ENCODE measurements around the gene OR6B2. TPM values are rescaled to one million over a fixed set of nuclear protein-coding genes. Genes with fewer than 3 reads are reported as not detected.

OR6B2 gene
- not detected in 2 replicates for total RNA-seq (ENCODE audit: low replicate concordance)
- long read RNA-seq, result 0 reads

DNA sequence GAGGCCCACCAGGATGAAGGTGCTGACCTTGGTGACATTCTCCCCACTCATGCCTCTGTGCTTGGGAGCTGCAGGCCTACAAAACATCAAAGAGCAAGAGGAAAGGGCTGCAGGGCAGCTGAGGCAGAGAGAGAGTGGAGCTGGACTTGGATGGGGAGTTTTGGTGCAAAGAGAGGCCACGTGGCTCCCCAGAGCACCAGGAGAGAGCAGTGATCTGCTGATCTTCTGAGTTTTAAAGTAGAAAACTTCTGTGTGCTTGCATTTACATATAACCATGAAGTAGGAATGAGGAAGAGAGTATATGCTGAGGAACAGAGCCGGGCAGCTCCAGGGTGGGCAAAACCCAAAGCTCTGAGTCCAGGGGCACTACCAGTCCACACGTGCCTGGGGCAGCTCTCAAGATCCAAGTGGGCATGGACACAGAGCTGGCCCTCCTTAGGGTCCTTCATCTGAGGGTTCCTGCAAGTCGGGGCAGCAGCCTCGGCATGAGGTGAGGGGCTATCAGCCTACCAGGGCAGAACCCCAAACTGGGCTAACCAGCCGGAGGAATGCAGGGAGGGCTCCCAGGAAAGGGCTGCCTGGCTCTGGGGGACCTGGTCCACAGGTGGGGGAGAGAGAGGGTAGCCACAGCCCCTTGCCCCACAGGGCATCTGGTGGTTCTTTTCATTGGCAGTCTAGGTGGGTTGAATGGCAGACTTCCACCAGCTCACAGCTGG is at the start of gene OR6B2:
OR6B2 (minus strand) TSS at position 51 of the 716 bp plus-strand sequence; CDS start at position 51, 0 bp downstream.
- no peaks in the 10 kb centered on the region for H3K4me1 Mint-ChIP-seq (ENCODE audit: unreplicated experiment)
- peaks cover 47% of the 10 kb centered on the region for H3K27me3 Mint-ChIP-seq
- TF ChIP-seq, protein P1, sequence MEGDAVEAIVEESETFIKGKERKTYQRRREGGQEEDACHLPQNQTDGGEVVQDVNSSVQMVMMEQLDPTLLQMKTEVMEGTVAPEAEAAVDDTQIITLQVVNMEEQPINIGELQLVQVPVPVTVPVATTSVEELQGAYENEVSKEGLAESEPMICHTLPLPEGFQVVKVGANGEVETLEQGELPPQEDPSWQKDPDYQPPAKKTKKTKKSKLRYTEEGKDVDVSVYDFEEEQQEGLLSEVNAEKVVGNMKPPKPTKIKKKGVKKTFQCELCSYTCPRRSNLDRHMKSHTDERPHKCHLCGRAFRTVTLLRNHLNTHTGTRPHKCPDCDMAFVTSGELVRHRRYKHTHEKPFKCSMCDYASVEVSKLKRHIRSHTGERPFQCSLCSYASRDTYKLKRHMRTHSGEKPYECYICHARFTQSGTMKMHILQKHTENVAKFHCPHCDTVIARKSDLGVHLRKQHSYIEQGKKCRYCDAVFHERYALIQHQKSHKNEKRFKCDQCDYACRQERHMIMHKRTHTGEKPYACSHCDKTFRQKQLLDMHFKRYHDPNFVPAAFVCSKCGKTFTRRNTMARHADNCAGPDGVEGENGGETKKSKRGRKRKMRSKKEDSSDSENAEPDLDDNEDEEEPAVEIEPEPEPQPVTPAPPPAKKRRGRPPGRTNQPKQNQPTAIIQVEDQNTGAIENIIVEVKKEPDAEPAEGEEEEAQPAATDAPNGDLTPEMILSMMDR (conservative IDR thresholded peaks at IDR 0.05), result no peak
- DNase-seq (ENCODE audit: extremely low spot score, unreplicated experiment), result no peak
- no peak within 1 kb of the TSS for H3K4me3 Mint-ChIP-seq
- H3K9me3 Mint-ChIP-seq, result no peaks in the 10 kb centered on the region
- H3K36me3 Mint-ChIP-seq, result no peaks in the 10 kb centered on the region
- H3K27ac Mint-ChIP-seq, result no peak within 1 kb of the TSS

GRCh38 chr2:240078631-240079030 is 48.4 kb upstream of the OR6B2 start:
- Mint-ChIP-seq H3K27ac (no peak overlapping the region), H3K27me3 (peaks cover 18% of the 10 kb centered on the region), H3K9me3 (no peaks in the 10 kb centered on the region), H3K4me1 (ENCODE audit: unreplicated experiment) (no peaks in the 10 kb centered on the region), H3K4me3 (no peak overlapping the region), H3K36me3 (no peaks in the 10 kb centered on the region)
- TF ChIP-seq, protein P1 (conservative IDR thresholded peaks at IDR 0.05), result no peak
- DNase-seq (ENCODE audit: extremely low spot score, unreplicated experiment), result no peak

GRCh38 chr2:240077442-240077841 is 47.2 kb upstream of the OR6B2 start:
- H3K27ac Mint-ChIP-seq, result no peak overlapping the region
- no peaks in the 10 kb centered on the region for H3K4me1 Mint-ChIP-seq (ENCODE audit: unreplicated experiment)

GRCh38 chr2:240074545-240074944 is 44.3 kb upstream of the OR6B2 start:
- peaks cover 4% of the 10 kb centered on the region for H3K27me3 Mint-ChIP-seq
- H3K36me3 Mint-ChIP-seq, result no peaks in the 10 kb centered on the region
- no peak overlapping the region for H3K27ac Mint-ChIP-seq
- TF ChIP-seq, protein P1 (conservative IDR thresholded peaks at IDR 0.05), result no peak
- no peak for DNase-seq (ENCODE audit: extremely low spot score, unreplicated experiment)
- no peaks in the 10 kb centered on the region for H3K4me1 Mint-ChIP-seq (ENCODE audit: unreplicated experiment)
- no peak overlapping the region for H3K4me3 Mint-ChIP-seq
- H3K9me3 Mint-ChIP-seq, result no peaks in the 10 kb centered on the region

More at GRCh38 chr2:240077442-240077841, 47.2 kb upstream of the OR6B2 start:
- peaks cover 11% of the 10 kb centered on the region for H3K27me3 Mint-ChIP-seq
- no peak overlapping the region for H3K4me3 Mint-ChIP-seq
- H3K9me3 Mint-ChIP-seq, result no peaks in the 10 kb centered on the region
- TF ChIP-seq, protein P1 (conservative IDR thresholded peaks at IDR 0.05), result no peak
- no peaks in the 10 kb centered on the region for H3K36me3 Mint-ChIP-seq
- DNase-seq (ENCODE audit: extremely low spot score, unreplicated experiment), result no peak

DNA sequence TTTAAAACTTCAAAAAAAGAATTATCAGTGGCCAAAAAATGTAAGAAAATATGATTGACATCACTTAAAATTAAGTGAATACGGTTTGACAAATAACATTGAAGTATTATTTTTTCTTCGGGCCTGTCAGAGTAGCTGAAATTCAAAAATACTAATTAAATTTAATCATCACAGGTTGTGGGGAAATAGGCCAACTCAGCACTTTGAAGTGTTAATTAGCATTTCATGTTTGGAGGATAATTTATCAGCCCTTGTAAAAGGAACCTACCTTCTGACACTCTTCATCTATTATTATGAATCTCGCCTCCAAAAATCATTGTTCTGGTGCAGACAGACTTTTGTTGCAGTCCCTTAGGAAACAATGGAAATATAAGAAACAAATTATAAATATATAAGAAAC is 40.7 kb upstream of the OR6B2 start:
- no peak overlapping the region for H3K4me3 Mint-ChIP-seq
- TF ChIP-seq, protein P1 (conservative IDR thresholded peaks at IDR 0.05), result no peak
- peaks cover 28% of the 10 kb centered on the region for H3K27me3 Mint-ChIP-seq
- H3K36me3 Mint-ChIP-seq, result no peaks in the 10 kb centered on the region
- no peaks in the 10 kb centered on the region for H3K4me1 Mint-ChIP-seq (ENCODE audit: unreplicated experiment)
- H3K27ac Mint-ChIP-seq, result no peak overlapping the region
- no peaks in the 10 kb centered on the region for H3K9me3 Mint-ChIP-seq
- no peak for DNase-seq (ENCODE audit: extremely low spot score, unreplicated experiment)

Measured in type B pancreatic cell (in vitro differentiated cells).